ENCODE measurements around the gene PRICKLE4. TPM values are rescaled to one million over a fixed set of nuclear protein-coding genes. Genes with fewer than 3 reads are reported as not detected.

PRICKLE4 gene
- 0.53 and 0.90 TPM in 2 replicates for total RNA-seq

GRCh38 chr6:41780551-41781365, at the start of gene PRICKLE4:
Gene PRICKLE4, plus strand, starts transcription at chr6:41780782. Its CDS starts 2,692 bp downstream, at chr6:41783474.
- FAIRE-seq (no peak), DNase-seq (ENCODE audit: low read depth) (peak; percentile 52)
- no peak for TF ChIP-seq CTCF (IDR thresholded peaks at IDR 0.05; ENCODE audit: insufficient read depth, low read length, severe bottlenecking)
- Histone ChIP-seq H3K27me3 (ENCODE audit: control insufficient read depth, insufficient read depth, low read length) (no peaks in the 10 kb centered on the region), H3K36me3 (ENCODE audit: control insufficient read depth, insufficient read depth, low read length) (peaks cover 4% of the 10 kb centered on the region), H3K4me3 (ENCODE audit: low read depth, low read length) (peak within 1 kb of the TSS; percentile 58)

GRCh38 chr6:41731561-41732086, 49.0 kb upstream of the PRICKLE4 start:
- Histone ChIP-seq H3K4me3 (ENCODE audit: low read depth, low read length) (no peak overlapping the region), H3K36me3 (ENCODE audit: control insufficient read depth, insufficient read depth, low read length) (peaks cover 1% of the 10 kb centered on the region), H3K27me3 (ENCODE audit: control insufficient read depth, insufficient read depth, low read length) (no peaks in the 10 kb centered on the region)
- no peak for TF ChIP-seq CTCF (IDR thresholded peaks at IDR 0.05; ENCODE audit: insufficient read depth, low read length, severe bottlenecking)
- DNase-seq (ENCODE audit: low read depth) (peak; percentile 62), FAIRE-seq (no peak)

- Histone ChIP-seq H3K36me3 (ENCODE audit: control insufficient read depth, insufficient read depth, low read length) (peaks cover 1% of the 10 kb centered on the region), H3K27me3 (ENCODE audit: control insufficient read depth, insufficient read depth, low read length) (no peaks in the 10 kb centered on the region), H3K4me3 (ENCODE audit: low read depth, low read length) (no peak overlapping the region)
- no peak for DNase-seq (ENCODE audit: low read depth)
- no peak for TF ChIP-seq CTCF (IDR thresholded peaks at IDR 0.05; ENCODE audit: insufficient read depth, low read length, severe bottlenecking)
- FAIRE-seq, result no peak
These were observed 48.4 kb upstream of the PRICKLE4 start for GRCh38 chr6:41732149-41732548.

- FAIRE-seq (no peak), DNase-seq (ENCODE audit: low read depth) (no peak)
- Histone ChIP-seq H3K27me3 (ENCODE audit: control insufficient read depth, insufficient read depth, low read length) (no peaks in the 10 kb centered on the region), H3K4me3 (ENCODE audit: low read depth, low read length) (no peak overlapping the region), H3K36me3 (ENCODE audit: control insufficient read depth, insufficient read depth, low read length) (peaks cover 1% of the 10 kb centered on the region)
- no peak for TF ChIP-seq CTCF (IDR thresholded peaks at IDR 0.05; ENCODE audit: insufficient read depth, low read length, severe bottlenecking)
These were observed 47.8 kb upstream of the PRICKLE4 start for GRCh38 chr6:41732591-41733359.

GRCh38 chr6:41733360-41733706, 47.2 kb upstream of the PRICKLE4 start:
- no peaks in the 10 kb centered on the region for H3K27me3 ChIP-seq (ENCODE audit: control insufficient read depth, insufficient read depth, low read length)
- H3K4me3 ChIP-seq (ENCODE audit: low read depth, low read length), result peak overlapping the region; percentile 65
- TF ChIP-seq CTCF (IDR thresholded peaks at IDR 0.05; ENCODE audit: insufficient read depth, low read length, severe bottlenecking), result no peak
- H3K36me3 ChIP-seq (ENCODE audit: control insufficient read depth, insufficient read depth, low read length), result peaks cover 1% of the 10 kb centered on the region
- no peak for DNase-seq (ENCODE audit: low read depth)
- no peak for FAIRE-seq
